SU-DHL-6 (cell line): ENCODE data around the gene NADK.

Experiments used
- H2AFZ ChIP-seq: fragments of 200-600 bp; sonication (generic); 2 replicates; pipeline ENCODE4 v1.6.1; 2014; ENCODE audit warnings: low read depth, mild to moderate bottlenecking, moderate library complexity, mixed read lengths, antibody characterized with exemption, low read length; ENCODE audit not compliant: severe bottlenecking
- H3F3A ChIP-seq: fragments of 200-600 bp; shearing (Covaris generic); 2 replicates; pipeline ENCODE4 v1.6.0; 2016; ENCODE audit warnings: antibody characterized with exemption, mild to moderate bottlenecking; ENCODE audit not compliant: insufficient read depth
- H3K27ac ChIP-seq: fragments of 200-600 bp; sonication (generic); 2 replicates; pipeline ENCODE4 v1.5.1; 2016; ENCODE audit warnings: low read depth, mild to moderate bottlenecking, low read length, moderate library complexity, mixed read lengths
- H3K27me3 ChIP-seq: fragments of 200-600 bp; sonication (generic), shearing (Covaris generic); 2 replicates; pipeline ENCODE4 v1.6.0; 2014; ENCODE audit warnings: mild to moderate bottlenecking, low read length
- H3K36me3 ChIP-seq: fragments of 200-600 bp; sonication (generic); 2 replicates; pipeline ENCODE4 v1.6.1; 2014; ENCODE audit warnings: mild to moderate bottlenecking, low read length, mixed read lengths
- H3K4me2 ChIP-seq: fragments of 300-600, 200-600 bp; shearing (Covaris generic), sonication (generic); 2 replicates; pipeline ENCODE4 v1.6.0; 2014; ENCODE audit warnings: low read length, low read depth, mild to moderate bottlenecking; ENCODE audit not compliant: poor library complexity, severe bottlenecking
- H3K4me3 ChIP-seq: fragments of 200-600 bp; sonication (generic); 2 replicates; pipeline ENCODE4 v1.5.1; 2014; ENCODE audit warnings: antibody characterized with exemption, low read length, mild to moderate bottlenecking, mixed read lengths; ENCODE audit not compliant: insufficient read depth, poor library complexity, severe bottlenecking
- H3K79me2 ChIP-seq: fragments of 200-600 bp; sonication (generic); 2 replicates; pipeline ENCODE4 v1.6.1; 2014; ENCODE audit warnings: mild to moderate bottlenecking, low read length, moderate library complexity; ENCODE audit not compliant: insufficient read depth
- H3K9ac ChIP-seq: fragments of 200-600 bp; sonication (generic); 2 replicates; pipeline ENCODE4 v1.7.0; 2014; ENCODE audit warnings: mild to moderate bottlenecking, low read length
- H3K9me2 ChIP-seq: fragments of 200-600 bp; sonication (generic); replicated peaks from 2 replicates; pipeline ENCODE4 v1.6.1; 2014; ENCODE audit warnings: low read length; ENCODE audit not compliant: insufficient read depth
- H3K9me3 ChIP-seq: fragments of 200-600 bp; sonication (generic); 2 replicates; pipeline ENCODE4 v1.6.1; 2014; ENCODE audit warnings: low read length, mixed read lengths; ENCODE audit not compliant: insufficient read depth
- H4K20me1 ChIP-seq: fragments of 200-600 bp; sonication (generic); 2 replicates; pipeline ENCODE4 v1.6.1; 2014; ENCODE audit warnings: low read depth, mild to moderate bottlenecking, antibody characterized with exemption, low read length, moderate library complexity, mixed read lengths
- CTCF ChIP-seq: fragments of 200-600 bp; sonication (generic); IDR thresholded peaks from one replicate; pipeline ENCODE4 v1.5.1; 2017; ENCODE audit warnings: antibody characterized with exemption, mild to moderate bottlenecking, low read length, moderate library complexity; ENCODE audit not compliant: insufficient read depth, poor library complexity, severe bottlenecking
- EZH2phosphoT487 ChIP-seq: fragments of 200-600 bp; sonication (generic), shearing (Covaris generic); conservative IDR thresholded peaks from 2 replicates; pipeline ENCODE4 v1.6.1; 2018; ENCODE audit warnings: mild to moderate bottlenecking, antibody characterized with exemption, low read length, moderate library complexity, mixed read lengths

NADK gene

GRCh38 chr1:1788136-1788535, 9.9 kb upstream of the NADK start:
- Histone ChIP-seq H3K27ac (no peak overlapping the region), H3K4me3 (no peak overlapping the region), H3K36me3 (peaks cover 25% of the 10 kb centered on the region)

GRCh38 chr1:1786836-1787605, 8.8 kb upstream of the NADK start:
- Histone ChIP-seq H3K9ac (no peak overlapping the region), H2AFZ (no peak overlapping the region), H3K9me3 (no peaks in the 10 kb centered on the region), H3K79me2 (no peaks in the 10 kb centered on the region), H3K27me3 (no peaks in the 10 kb centered on the region), H3K4me3 (no peak overlapping the region), H3K9me2 (no peaks in the 10 kb centered on the region), H4K20me1 (no peaks in the 10 kb centered on the region), H3F3A (peaks cover 36% of the 10 kb centered on the region), H3K4me2 (no peak overlapping the region), H3K36me3 (peaks cover 23% of the 10 kb centered on the region), H3K27ac (no peak overlapping the region)
- TF ChIP-seq CTCF (no peak), EZH2phosphoT487 (no peak)

More at GRCh38 chr1:1788136-1788535, 9.9 kb upstream of the NADK start:
- H4K20me1 ChIP-seq: no peaks in the 10 kb centered on the region
- H3F3A ChIP-seq: peaks cover 25% of the 10 kb centered on the region
- H2AFZ ChIP-seq: no peak overlapping the region
- H3K79me2 ChIP-seq: no peaks in the 10 kb centered on the region
- no peaks in the 10 kb centered on the region for H3K9me3 ChIP-seq
- no peak overlapping the region for H3K9ac ChIP-seq
- no peak for TF ChIP-seq CTCF
- no peak for TF ChIP-seq EZH2phosphoT487
- H3K27me3 ChIP-seq: no peaks in the 10 kb centered on the region
- H3K9me2 ChIP-seq: no peaks in the 10 kb centered on the region
- no peak overlapping the region for H3K4me2 ChIP-seq

GRCh38 chr1:1785666-1786065, 7.4 kb upstream of the NADK start:
- no peaks in the 10 kb centered on the region for H4K20me1 ChIP-seq
- H3K9me2 ChIP-seq: no peaks in the 10 kb centered on the region
- H3F3A ChIP-seq: peaks cover 47% of the 10 kb centered on the region
- H3K4me3 ChIP-seq: no peak overlapping the region
- H3K36me3 ChIP-seq: peaks cover 17% of the 10 kb centered on the region
- H3K4me2 ChIP-seq: no peak overlapping the region
- no peak overlapping the region for H3K9ac ChIP-seq
- H3K79me2 ChIP-seq: no peaks in the 10 kb centered on the region
- no peak overlapping the region for H2AFZ ChIP-seq
- TF ChIP-seq CTCF: no peak
- no peak for TF ChIP-seq EZH2phosphoT487
- no peaks in the 10 kb centered on the region for H3K27me3 ChIP-seq
- H3K9me3 ChIP-seq: no peaks in the 10 kb centered on the region
- H3K27ac ChIP-seq: no peak overlapping the region
